T-helper 22 cell (primary cell): Measurements from ENCODE around the gene LZTS3.
"Not testable (repeated sequence)": the region's sequence is repeated elsewhere in the genome, so short reads cannot be mapped to it uniquely, and the experiment has no call there.

Source experiments
- DNase-seq: peaks from one replicate; pipeline ENCODE4 v3.0.0-alpha.2; 2020; ENCODE audit warnings: low read depth

LZTS3 gene

GRCh38 chr20:3167738-3168078, 5.6 kb downstream of the LZTS3 start:
- DNase-seq, result no peak

- DNase-seq, result no peak
These were observed 6.4 kb downstream of the LZTS3 start for GRCh38 chr20:3166913-3167342.

- no peak for DNase-seq
These were observed 6.9 kb downstream of the LZTS3 start for GRCh38 chr20:3166338-3166912.

GRCh38 chr20:3165473-3166337, 7.6 kb downstream of the LZTS3 start:
- DNase-seq, result no peak

GRCh38 chr20:3164763-3165410, 8.5 kb downstream of the LZTS3 start:
- no peak for DNase-seq

GRCh38 chr20:3164043-3164762, 9.1 kb downstream of the LZTS3 start:
- no peak for DNase-seq

- DNase-seq, result no peak
These were observed 10.0 kb downstream of the LZTS3 start for GRCh38 chr20:3163099-3164042.

GRCh38 chr20:3162080-3162611, 11.2 kb downstream of the LZTS3 start:
- DNase-seq, result no peak

- DNase-seq, result no peak
These were observed 11.9 kb downstream of the LZTS3 start for GRCh38 chr20:3161316-3162079.

- DNase-seq, result no peak
These were observed 12.9 kb downstream of the LZTS3 start for GRCh38 chr20:3160418-3160817.

GRCh38 chr20:3158968-3159431, 14.3 kb downstream of the LZTS3 start:
- DNase-seq, result no peak

- DNase-seq, result no peak
These were observed 15.5 kb downstream of the LZTS3 start for GRCh38 chr20:3157817-3158216.

GRCh38 chr20:3156811-3157619, 16.3 kb downstream of the LZTS3 start:
- no peak for DNase-seq

- not testable (repeated sequence) for DNase-seq
These were observed 21.2 kb downstream of the LZTS3 start for GRCh38 chr20:3152057-3152644.

- DNase-seq, result no peak
These were observed 22.4 kb downstream of the LZTS3 start for GRCh38 chr20:3150908-3151307.

GRCh38 chr20:3146732-3147341, 26.5 kb downstream of the LZTS3 start:
- DNase-seq, result no peak

GRCh38 chr20:3141757-3142156, 31.6 kb downstream of the LZTS3 start:
- no peak for DNase-seq

- no peak for DNase-seq
These were observed 35.9 kb downstream of the LZTS3 start for GRCh38 chr20:3137492-3137891.
